Activated gamma-delta T cell treated with anti-CD3 and anti-CD28 coated beads, Interleukin-2, amount 50 U/mL, for 16 hours (primary cell): ENCODE measurements around the gene TTYH2.
A peak's percentile ranks its signal among the peaks of the same experiment; 100 is the strongest.
"Not testable (repeated sequence)": the region's sequence is repeated elsewhere in the genome, so short reads cannot be mapped to it uniquely, and the experiment has no call there.

ENCODE experiments used
- DNase-seq: peaks from one replicate; pipeline ENCODE4 v3.0.0-alpha.2; 2020; ENCODE audit warnings: low read depth

Gene TTYH2

GRCh38 chr17:74267579-74267978 is 54.2 kb downstream of the TTYH2 start:
- DNase-seq, result no peak

GRCh38 chr17:74267987-74268499 is 54.7 kb downstream of the TTYH2 start:
- no peak for DNase-seq

GRCh38 chr17:74268558-74268957 is 55.2 kb downstream of the TTYH2 start:
- no peak for DNase-seq

GRCh38 chr17:74270333-74270732 is 57.0 kb downstream of the TTYH2 start:
- DNase-seq, result no peak

- DNase-seq, result no peak
Observed at GRCh38 chr17:74271281-74271680, 57.9 kb downstream of the TTYH2 start.

- DNase-seq, result no peak
Observed at GRCh38 chr17:74271901-74272561, 58.7 kb downstream of the TTYH2 start.

GRCh38 chr17:74272731-74273201 is 59.4 kb downstream of the TTYH2 start:
- no peak for DNase-seq

GRCh38 chr17:74274060-74274708 is 60.8 kb downstream of the TTYH2 start, which contains the start of gene DNAI2:
DNAI2 (plus strand) TSS chr17:74274234; CDS start chr17:74281818, 7,584 bp downstream.
- DNase-seq, result no peak

GRCh38 chr17:74274709-74275340 is 61.5 kb downstream of the TTYH2 start:
- no peak for DNase-seq

GRCh38 chr17:74276051-74276476 is 62.7 kb downstream of the TTYH2 start:
- DNase-seq, result no peak

GRCh38 chr17:74276541-74277009 is 63.2 kb downstream of the TTYH2 start:
- DNase-seq, result no peak

GRCh38 chr17:74277935-74278334 is 64.6 kb downstream of the TTYH2 start:
- DNase-seq, result no peak

- not testable (repeated sequence) for DNase-seq
Observed at GRCh38 chr17:74279617-74280016, 66.2 kb downstream of the TTYH2 start.

GRCh38 chr17:74280093-74280513 is 66.7 kb downstream of the TTYH2 start:
- peak; percentile 25 for DNase-seq

- DNase-seq, result no peak
Observed at GRCh38 chr17:74281799-74282198, 68.4 kb downstream of the TTYH2 start.

- DNase-seq, result not testable (repeated sequence)
Observed at GRCh38 chr17:74282274-74282586, 68.9 kb downstream of the TTYH2 start.

GRCh38 chr17:74282587-74283370 is 69.4 kb downstream of the TTYH2 start:
- DNase-seq, result peak; percentile 12

GRCh38 chr17:74283371-74283673 is 70.0 kb downstream of the TTYH2 start:
- DNase-seq, result no peak

- no peak for DNase-seq
Observed at GRCh38 chr17:74287031-74287602, 73.7 kb downstream of the TTYH2 start.

- DNase-seq, result no peak
Observed at GRCh38 chr17:74288785-74289184, 75.4 kb downstream of the TTYH2 start.

GRCh38 chr17:74289688-74290087 is 76.3 kb downstream of the TTYH2 start:
- DNase-seq, result no peak

- DNase-seq, result no peak
Observed at GRCh38 chr17:74290340-74290739, 77.0 kb downstream of the TTYH2 start.
